Subcutaneous adipose tissue (tissue), 4 donors: ENCODE measurements around the gene HDAC7. TPM values are rescaled to one million over a fixed set of nuclear protein-coding genes. Genes with fewer than 3 reads are reported as not detected.

Experiments
- CTCF ChIP-seq: fragments of 450-650 bp; IDR thresholded peaks from one replicate; pipeline ENCODE4 v1.5.1; 2016; ENCODE audit warnings: low read depth, mild to moderate bottlenecking, control low read depth, antibody characterized with exemption, moderate library complexity
- total RNA-seq, 4 donors: library from RNA; depleted of rRNA; stranded (reverse); fragments of >200 nt; gene quantifications; one replicate each; pipeline ENCODE4 v1.1.0, GENCODE V29; 2016

HDAC7 gene
- total RNA-seq, 4 donors from 2014 or later: 25.8 to 72.9 (median 43.0) TPM

- TF ChIP-seq CTCF: no peak
Observed at GRCh38 chr12:47770086-47770726, 49.5 kb downstream of the HDAC7 start.

DNA sequence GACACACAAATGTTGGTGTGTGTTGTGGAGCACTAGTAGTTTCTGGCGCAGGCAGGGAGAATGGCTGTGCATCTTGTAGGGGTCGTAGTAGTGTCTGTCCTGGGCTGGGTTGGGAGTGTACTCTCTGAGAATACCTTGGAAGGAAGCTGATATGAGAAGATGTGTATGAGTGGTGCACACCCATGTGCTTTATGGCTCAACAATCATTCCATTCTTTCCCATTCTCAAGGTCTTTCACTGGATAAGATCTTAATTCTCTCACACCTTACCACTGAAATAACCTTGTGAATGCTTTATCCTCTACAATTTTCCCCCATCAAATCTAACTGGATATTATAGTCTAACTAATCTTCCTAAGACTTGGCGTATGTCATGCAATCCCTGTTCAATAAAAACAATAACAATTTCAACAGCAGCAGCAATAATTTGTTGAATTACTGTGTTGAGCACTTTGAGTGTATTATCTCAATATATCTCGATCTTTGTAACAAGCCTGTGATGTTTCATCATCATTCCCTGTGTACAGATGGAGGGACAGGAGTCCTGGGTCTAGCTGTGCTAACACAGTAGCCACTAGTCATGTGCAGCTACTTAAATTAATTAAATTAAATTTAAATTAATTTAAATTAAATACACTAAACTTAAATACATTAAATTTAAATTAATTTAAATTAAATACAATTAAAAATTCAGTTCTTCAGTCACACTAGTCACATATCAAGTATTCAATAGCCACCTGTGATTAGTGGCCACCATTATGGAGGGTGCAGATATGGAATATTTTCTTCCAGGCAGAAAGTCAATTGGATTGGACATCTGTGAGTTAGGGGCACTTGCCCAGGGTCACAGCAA, 50.2 kb downstream of the HDAC7 start:
- no peak for TF ChIP-seq CTCF

GRCh38 chr12:47768323-47768811, 51.3 kb downstream of the HDAC7 start:
- TF ChIP-seq CTCF: no peak

DNA sequence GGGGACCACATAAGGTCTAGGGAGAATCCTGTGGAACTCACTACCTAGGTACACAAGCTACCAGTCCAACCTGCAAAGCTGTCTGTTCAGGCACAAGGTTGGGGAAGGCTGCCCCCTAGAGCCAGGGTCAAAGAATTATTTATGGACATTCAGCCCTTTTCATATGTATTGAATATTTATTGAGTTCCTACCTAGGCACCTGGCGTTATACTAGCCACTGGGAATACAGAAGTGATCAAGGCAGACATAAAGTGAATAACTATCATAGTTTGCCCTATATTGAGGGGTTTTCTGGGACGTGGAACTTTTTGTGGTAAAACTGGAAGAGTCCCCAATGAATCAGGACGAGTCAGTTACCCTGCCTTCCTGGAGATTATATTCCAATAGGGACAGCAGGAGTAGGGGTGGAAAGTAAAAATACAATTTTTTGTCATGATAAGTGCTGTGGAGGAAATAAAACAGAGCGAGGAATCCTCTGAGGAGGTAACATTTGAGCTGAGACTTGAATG, 52.4 kb downstream of the HDAC7 start:
- no peak for TF ChIP-seq CTCF

- no peak for TF ChIP-seq CTCF
Observed at GRCh38 chr12:47766502-47767215, 53.0 kb downstream of the HDAC7 start.

DNA sequence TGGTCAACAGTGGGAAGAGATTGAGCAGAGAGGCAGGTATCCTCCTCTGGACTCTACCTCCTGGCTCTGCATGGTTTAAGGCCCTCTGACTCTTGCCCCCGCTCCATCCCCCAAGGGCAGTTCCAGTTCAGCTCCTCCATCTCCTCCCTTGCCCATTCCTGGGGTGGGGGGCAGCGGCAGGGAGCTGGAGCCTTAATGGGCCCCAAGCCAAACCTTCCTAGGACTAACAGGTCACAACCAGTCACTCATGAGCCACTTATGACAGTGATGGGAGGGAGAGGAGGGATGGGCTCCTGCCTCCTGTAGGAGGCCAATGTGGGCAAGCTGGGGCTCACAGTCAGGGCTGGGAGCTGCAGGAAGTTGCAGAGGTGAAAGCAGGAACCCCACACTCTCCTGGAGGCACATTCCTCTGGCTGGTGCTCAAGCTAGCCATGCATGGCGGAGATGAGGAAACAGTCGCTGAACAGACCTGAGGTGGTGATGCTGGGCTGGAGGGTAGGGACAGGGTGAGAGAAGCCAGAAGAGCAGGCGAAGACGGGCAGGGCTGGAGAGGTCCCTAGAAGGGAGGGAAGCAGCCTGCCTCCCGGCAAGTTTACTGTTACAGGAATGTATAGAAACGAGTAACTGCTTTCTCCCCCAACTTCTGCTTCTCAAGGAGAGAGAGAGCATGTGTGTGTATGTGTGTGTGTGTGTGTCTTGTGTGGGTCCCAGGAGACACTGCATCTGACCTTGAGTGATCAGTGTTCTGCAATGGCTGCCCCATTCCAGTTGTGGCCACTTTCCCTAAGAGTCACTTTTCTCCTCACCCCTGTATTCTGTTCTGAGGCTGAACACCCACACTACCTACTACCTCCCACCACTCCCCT, 56.0 kb downstream of the HDAC7 start:
- TF ChIP-seq CTCF: no peak
